GM13977 (cell line): ENCODE results near the gene RALGAPA1.
A peak's percentile ranks its signal among the peaks of the same experiment; 100 is the strongest.

Experiments
- DNase-seq: peaks from one replicate; pipeline ENCODE4 v3.0.0; 2012; ENCODE audit warnings: low spot score
- in situ Hi-C: fragments of 300-500 bp; cut with MboI; formaldehyde crosslinking; loops from one replicate; pipeline ENCODE4 v1.12.0; 2022; ENCODE audit warnings: low sequenced_read_pairs, low pct_unique_long_range_greater_than_20kb, mixed read lengths, inconsistent platforms; ENCODE audit not compliant: unreplicated experiment
- TF ChIP-seq, protein P1 (sequence below): IDR thresholded peaks from 2 replicates; pipeline ENCODE4 v1.5.1; 2012; ENCODE audit warnings: mild to moderate bottlenecking, control low read depth; ENCODE audit not compliant: insufficient read depth; ENCODE audit errors: extremely low read depth, missing control alignments

The RALGAPA1 gene

DNA sequence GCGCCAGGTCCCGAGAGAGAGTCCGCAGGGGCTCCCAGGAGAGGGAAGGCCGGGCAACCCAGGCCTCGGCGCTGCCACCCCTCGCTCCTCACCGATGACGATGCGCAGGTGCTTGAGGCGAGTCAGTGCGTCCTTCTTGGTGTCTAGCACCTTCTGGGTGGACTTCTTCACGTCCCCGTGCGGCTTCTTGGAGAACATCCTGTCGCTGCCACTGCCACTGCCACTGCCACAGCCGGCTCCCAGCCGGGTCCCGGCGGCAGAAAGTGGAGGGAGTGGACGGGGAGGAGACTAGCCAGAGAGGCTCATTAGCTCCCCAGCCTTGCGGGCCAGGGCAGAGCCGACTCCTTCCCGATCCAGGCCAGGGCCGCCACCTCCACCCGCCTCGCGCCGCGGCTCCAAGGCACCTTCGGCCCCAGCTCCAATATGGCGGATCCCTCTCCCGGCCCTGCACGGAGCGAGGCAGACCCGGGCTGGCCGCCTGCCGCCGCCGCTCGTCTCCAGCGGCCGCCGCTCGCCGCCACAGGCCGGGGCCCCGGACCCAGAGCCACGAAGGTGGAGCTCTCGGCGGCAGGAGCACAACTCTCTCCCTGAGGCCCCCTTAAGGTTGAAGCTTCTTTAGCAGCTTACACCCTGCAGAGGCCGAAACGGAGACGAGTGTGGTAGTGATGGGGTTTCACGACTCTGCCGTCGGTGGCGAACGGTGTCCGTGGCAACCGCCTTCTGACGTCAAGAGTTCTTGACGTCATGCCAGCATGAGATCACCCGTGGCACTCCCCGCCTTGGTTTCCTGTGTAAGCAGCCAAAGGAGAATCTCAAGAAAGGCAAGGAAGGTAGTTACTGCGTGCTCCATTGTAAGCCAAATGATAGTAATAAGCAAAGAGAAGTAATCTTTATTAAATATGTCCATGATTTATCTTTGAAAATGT is at the start of gene RALGAPA1:
RALGAPA1 (minus strand) TSS at position 658 of the 926 bp plus-strand sequence; CDS start at position 198, 460 bp downstream.
- TF ChIP-seq, protein P1, sequence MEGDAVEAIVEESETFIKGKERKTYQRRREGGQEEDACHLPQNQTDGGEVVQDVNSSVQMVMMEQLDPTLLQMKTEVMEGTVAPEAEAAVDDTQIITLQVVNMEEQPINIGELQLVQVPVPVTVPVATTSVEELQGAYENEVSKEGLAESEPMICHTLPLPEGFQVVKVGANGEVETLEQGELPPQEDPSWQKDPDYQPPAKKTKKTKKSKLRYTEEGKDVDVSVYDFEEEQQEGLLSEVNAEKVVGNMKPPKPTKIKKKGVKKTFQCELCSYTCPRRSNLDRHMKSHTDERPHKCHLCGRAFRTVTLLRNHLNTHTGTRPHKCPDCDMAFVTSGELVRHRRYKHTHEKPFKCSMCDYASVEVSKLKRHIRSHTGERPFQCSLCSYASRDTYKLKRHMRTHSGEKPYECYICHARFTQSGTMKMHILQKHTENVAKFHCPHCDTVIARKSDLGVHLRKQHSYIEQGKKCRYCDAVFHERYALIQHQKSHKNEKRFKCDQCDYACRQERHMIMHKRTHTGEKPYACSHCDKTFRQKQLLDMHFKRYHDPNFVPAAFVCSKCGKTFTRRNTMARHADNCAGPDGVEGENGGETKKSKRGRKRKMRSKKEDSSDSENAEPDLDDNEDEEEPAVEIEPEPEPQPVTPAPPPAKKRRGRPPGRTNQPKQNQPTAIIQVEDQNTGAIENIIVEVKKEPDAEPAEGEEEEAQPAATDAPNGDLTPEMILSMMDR = peak; percentile 50
- DNase-seq = peak; percentile 91
- in situ Hi-C loops = loop anchor here (25.0 kb wide), 2 partner anchors 372 to 672 kb away; no protein-coding TSS in a partner anchor

DNA sequence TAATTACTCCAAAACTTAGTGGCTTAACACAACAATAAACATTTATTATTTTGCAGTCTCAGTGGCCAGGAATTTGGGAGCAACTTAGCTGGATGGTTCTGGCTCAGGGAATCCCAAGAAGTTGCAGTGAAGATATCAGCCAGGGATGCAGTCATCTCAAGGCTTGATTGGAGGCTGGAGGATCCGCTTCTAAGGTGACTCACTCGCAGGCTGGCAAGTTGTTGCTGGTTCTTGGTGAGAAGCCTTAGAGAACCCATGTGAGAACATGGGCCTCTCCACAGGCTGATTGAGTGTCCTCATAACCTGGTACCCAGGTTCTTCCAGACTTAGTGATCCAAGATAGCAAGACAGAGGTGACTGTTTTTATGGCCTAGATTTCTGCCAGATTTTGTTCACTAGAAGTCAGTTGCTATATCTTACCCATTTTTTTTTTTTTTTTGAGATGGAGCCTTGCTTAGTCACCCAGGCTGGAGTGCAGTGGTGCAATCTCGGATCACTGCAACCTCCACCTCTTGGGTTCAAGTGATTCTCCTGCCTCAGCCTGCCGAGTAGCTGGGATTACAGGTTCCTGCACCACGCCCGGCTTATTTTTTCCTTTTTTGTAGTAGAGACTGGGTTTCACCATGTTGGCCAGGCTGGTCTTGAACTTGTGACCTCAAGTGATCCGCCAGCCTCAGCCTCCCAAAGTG is 49.6 kb upstream of the RALGAPA1 start:
- in situ Hi-C loops = no loop called here
- TF ChIP-seq, protein P1 = no peak
- no peak for DNase-seq

DNA sequence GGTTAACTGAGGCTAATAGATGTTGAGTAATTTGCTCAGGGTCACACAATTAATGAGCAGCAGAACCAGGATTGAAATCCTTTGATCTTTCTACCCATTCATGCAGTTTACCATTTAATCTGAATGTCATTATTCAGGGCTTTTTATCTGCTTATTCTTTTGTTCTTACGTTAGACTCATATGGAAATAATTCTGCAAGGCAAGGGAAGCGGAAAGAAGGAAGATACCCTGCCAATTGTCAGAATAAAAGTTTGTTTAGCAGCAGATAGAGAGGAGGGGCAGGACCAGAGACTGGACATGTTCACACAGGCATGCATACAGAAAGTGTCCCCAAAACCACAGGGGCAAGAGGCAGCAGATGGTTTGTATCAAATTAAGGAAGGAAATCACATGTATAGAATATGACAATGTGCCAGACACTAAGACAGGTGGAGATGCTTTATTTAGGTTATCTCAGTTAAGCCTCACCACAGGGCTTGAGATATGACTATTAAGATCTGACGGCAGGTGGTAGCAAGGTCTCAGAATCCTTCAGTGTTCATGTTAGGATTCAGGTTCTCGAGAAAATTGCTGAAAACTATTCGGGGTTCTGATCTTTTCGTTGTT is 46.9 kb upstream of the RALGAPA1 start:
- peak; percentile 55 for DNase-seq
- in situ Hi-C loops = no loop called here
- TF ChIP-seq, protein P1 = no peak

DNA sequence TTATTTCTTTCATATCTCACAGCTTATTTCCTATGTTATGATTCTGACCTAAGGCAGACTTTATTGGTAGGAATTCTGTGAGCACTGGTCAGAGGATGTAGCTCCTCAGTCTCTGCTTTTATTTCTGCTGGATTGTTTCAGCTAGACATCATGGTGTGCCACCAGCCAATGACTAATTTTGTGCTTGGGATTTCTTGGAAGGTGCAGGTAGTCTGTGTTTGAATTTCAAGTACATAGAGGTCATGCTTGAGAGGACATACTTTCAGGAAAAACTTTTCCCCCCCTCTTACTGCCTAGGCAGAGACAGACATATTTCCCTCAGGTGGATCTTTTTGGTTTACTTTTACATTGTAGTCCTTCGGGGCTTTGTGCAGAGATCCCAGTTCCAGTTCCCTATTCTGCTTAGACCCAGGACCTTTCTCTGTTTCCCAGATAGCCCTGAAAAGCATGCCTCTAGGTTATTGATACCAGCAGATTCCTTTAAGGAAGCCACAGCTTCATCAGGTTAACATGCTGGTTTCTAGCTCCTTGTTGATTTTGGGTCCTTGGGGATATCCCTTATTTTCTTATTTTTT is 45.7 kb upstream of the RALGAPA1 start:
- TF ChIP-seq, protein P1 = no peak
- in situ Hi-C loops = no loop called here
- no peak for DNase-seq

DNA sequence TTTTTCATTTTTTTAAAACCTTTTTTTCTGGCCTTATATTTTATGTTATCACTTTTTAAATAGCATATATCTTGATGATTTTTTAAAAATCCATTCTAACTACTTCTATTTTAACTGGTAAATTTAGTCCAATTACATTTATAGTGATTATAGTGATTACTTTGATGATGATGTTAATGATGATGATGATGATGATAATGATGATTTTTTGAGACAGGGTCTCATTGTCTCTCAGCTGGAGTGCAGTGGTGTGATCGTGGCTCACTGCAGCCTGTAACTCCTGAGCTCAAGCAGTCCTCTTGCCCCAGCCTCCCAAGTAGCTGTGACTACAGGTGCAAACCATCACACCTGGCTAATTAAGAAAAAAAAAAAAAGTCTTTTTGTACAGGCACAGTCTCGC is 44.1 kb upstream of the RALGAPA1 start:
- DNase-seq = no peak
- TF ChIP-seq, protein P1 = no peak
- in situ Hi-C loops = no loop called here

DNA sequence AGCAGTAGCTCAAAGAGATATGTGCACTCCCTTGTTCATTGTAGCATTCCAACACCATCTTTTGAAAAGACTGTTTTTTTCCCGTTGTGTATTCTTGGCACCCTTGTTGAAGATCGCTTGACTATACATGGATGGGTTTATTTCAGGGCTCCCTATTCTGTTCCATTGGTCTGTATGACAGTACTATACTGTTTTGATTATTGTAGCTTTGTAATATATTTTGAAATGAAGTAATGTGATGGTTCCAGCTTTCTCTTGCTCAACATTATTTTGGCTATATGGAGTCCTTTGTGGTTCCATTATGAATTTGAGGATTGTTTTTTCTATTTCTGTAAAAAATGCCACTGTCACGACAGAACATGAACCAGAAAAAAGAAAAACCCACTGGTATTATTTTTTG is 42.7 kb upstream of the RALGAPA1 start:
- DNase-seq = no peak
- TF ChIP-seq, protein P1 = no peak
- in situ Hi-C loops = no loop called here
